ENCODE data around the gene SLC35G2.

DNA sequence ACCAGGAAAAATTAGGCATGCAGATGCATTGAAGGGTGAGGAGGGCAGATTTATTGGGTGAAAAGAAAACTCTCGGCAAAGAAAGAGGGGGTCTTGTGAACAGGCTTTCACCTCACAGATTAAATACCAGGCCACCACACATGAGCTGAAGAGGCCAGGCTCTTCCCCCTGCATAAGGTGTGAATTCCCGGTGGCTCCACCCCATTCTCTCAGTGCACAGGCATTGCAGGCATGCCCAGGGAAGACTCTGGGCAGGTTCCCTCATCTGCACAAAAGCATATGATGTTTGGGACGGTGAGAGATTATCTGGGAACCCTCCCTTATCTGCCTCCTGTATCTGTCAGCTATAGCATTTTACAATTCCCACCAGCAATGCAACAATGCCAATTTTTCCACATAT is 7.2 kb upstream of the SLC35G2 start:
- TF ChIP-seq, protein P1, sequence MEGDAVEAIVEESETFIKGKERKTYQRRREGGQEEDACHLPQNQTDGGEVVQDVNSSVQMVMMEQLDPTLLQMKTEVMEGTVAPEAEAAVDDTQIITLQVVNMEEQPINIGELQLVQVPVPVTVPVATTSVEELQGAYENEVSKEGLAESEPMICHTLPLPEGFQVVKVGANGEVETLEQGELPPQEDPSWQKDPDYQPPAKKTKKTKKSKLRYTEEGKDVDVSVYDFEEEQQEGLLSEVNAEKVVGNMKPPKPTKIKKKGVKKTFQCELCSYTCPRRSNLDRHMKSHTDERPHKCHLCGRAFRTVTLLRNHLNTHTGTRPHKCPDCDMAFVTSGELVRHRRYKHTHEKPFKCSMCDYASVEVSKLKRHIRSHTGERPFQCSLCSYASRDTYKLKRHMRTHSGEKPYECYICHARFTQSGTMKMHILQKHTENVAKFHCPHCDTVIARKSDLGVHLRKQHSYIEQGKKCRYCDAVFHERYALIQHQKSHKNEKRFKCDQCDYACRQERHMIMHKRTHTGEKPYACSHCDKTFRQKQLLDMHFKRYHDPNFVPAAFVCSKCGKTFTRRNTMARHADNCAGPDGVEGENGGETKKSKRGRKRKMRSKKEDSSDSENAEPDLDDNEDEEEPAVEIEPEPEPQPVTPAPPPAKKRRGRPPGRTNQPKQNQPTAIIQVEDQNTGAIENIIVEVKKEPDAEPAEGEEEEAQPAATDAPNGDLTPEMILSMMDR (IDR thresholded peaks at IDR 0.05; ENCODE audit: insufficient read depth, low read length), result no peak
- TF ChIP-seq SPI1 (IDR thresholded peaks at IDR 0.05; ENCODE audit: borderline replicate concordance, low read depth) (no peak), POLR2AphosphoS5 (IDR thresholded peaks at IDR 0.05; ENCODE audit: low read depth) (no peak), GABPA (IDR thresholded peaks at IDR 0.05; ENCODE audit: low read depth) (no peak)
- TF ChIP-seq, protein P2, sequence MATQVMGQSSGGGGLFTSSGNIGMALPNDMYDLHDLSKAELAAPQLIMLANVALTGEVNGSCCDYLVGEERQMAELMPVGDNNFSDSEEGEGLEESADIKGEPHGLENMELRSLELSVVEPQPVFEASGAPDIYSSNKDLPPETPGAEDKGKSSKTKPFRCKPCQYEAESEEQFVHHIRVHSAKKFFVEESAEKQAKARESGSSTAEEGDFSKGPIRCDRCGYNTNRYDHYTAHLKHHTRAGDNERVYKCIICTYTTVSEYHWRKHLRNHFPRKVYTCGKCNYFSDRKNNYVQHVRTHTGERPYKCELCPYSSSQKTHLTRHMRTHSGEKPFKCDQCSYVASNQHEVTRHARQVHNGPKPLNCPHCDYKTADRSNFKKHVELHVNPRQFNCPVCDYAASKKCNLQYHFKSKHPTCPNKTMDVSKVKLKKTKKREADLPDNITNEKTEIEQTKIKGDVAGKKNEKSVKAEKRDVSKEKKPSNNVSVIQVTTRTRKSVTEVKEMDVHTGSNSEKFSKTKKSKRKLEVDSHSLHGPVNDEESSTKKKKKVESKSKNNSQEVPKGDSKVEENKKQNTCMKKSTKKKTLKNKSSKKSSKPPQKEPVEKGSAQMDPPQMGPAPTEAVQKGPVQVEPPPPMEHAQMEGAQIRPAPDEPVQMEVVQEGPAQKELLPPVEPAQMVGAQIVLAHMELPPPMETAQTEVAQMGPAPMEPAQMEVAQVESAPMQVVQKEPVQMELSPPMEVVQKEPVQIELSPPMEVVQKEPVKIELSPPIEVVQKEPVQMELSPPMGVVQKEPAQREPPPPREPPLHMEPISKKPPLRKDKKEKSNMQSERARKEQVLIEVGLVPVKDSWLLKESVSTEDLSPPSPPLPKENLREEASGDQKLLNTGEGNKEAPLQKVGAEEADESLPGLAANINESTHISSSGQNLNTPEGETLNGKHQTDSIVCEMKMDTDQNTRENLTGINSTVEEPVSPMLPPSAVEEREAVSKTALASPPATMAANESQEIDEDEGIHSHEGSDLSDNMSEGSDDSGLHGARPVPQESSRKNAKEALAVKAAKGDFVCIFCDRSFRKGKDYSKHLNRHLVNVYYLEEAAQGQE (IDR thresholded peaks at IDR 0.05; ENCODE audit: insufficient replicate concordance, low read depth), result no peak
